Parathyroid adenoma (tissue), 2 donors: ENCODE data around the gene RIN3.

Experiments
- H2AFZ ChIP-seq: fragments of 300-600 bp; sonication (generic); one replicate; pipeline ENCODE4 v1.7.0; 2017; ENCODE audit warnings: antibody characterized with exemption, mild to moderate bottlenecking
- H3K27ac ChIP-seq: fragments of 300-600 bp; sonication (generic); one replicate; pipeline ENCODE4 v1.7.0; 2017
- H3K27me3 ChIP-seq: fragments of 300-600 bp; sonication (generic); one replicate; pipeline ENCODE4 v1.7.0; 2017; ENCODE audit warnings: low read length; ENCODE audit not compliant: control insufficient read depth, insufficient read depth
- H3K36me3 ChIP-seq: fragments of 300-600 bp; sonication (generic); one replicate; pipeline ENCODE4 v1.7.0; 2017; ENCODE audit warnings: low read length; ENCODE audit not compliant: control insufficient read depth, insufficient read depth
- H3K4me1 ChIP-seq: fragments of 300-600 bp; sonication (generic); one replicate; pipeline ENCODE4 v1.7.0; 2017; ENCODE audit warnings: control low read depth
- H3K4me2 ChIP-seq: fragments of 300-600 bp; sonication (generic); one replicate; pipeline ENCODE4 v1.7.0; 2017; ENCODE audit warnings: low read length
- H3K4me3 ChIP-seq: fragments of 300-600 bp; sonication (generic); one replicate; pipeline ENCODE4 v1.7.0; 2017; ENCODE audit warnings: low read depth, low read length
- H3K79me2 ChIP-seq: fragments of 300-600 bp; sonication (generic); one replicate; pipeline ENCODE4 v1.7.0; 2017; ENCODE audit warnings: control low read depth
- H3K9ac ChIP-seq: fragments of 300-600 bp; sonication (generic); one replicate; pipeline ENCODE4 v1.7.0; 2017; ENCODE audit warnings: mild to moderate bottlenecking
- H3K9me3 ChIP-seq: fragments of 300-600 bp; sonication (generic); one replicate; pipeline ENCODE4 v1.7.0; 2017; ENCODE audit warnings: low read length; ENCODE audit not compliant: control insufficient read depth
- TF ChIP-seq, protein P1 (sequence below): fragments of 300-600 bp; sonication (generic); IDR thresholded peaks from one replicate; pipeline ENCODE4 v1.7.0; 2017; ENCODE audit warnings: antibody characterized with exemption, mild to moderate bottlenecking
- donor health status: primary hyperparathyroidism.

Gene RIN3

GRCh38 chr14:92466059-92466458 lies 47.5 kb upstream of the RIN3 start:
- Histone ChIP-seq H3K4me1 (no peaks in the 10 kb centered on the region), H3K9ac (no peak overlapping the region), H3K79me2 (no peaks in the 10 kb centered on the region), H3K9me3 (no peaks in the 10 kb centered on the region), H3K27me3 (no peaks in the 10 kb centered on the region), H3K27ac (no peak overlapping the region), H3K4me3 (no peak overlapping the region), H2AFZ (no peak overlapping the region), H3K4me2 (no peak overlapping the region), H3K36me3 (no peaks in the 10 kb centered on the region)
- TF ChIP-seq, protein P1, sequence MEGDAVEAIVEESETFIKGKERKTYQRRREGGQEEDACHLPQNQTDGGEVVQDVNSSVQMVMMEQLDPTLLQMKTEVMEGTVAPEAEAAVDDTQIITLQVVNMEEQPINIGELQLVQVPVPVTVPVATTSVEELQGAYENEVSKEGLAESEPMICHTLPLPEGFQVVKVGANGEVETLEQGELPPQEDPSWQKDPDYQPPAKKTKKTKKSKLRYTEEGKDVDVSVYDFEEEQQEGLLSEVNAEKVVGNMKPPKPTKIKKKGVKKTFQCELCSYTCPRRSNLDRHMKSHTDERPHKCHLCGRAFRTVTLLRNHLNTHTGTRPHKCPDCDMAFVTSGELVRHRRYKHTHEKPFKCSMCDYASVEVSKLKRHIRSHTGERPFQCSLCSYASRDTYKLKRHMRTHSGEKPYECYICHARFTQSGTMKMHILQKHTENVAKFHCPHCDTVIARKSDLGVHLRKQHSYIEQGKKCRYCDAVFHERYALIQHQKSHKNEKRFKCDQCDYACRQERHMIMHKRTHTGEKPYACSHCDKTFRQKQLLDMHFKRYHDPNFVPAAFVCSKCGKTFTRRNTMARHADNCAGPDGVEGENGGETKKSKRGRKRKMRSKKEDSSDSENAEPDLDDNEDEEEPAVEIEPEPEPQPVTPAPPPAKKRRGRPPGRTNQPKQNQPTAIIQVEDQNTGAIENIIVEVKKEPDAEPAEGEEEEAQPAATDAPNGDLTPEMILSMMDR: no peak

GRCh38 chr14:92469515-92469914 lies 44.1 kb upstream of the RIN3 start:
- TF ChIP-seq, protein P1: no peak
- no peaks in the 10 kb centered on the region for H3K36me3 ChIP-seq
- H3K9ac ChIP-seq: no peak overlapping the region
- H3K4me3 ChIP-seq: no peak overlapping the region
- H3K4me1 ChIP-seq: peaks cover 16% of the 10 kb centered on the region
- H2AFZ ChIP-seq: no peak overlapping the region
- no peaks in the 10 kb centered on the region for H3K27me3 ChIP-seq
- H3K9me3 ChIP-seq: no peaks in the 10 kb centered on the region
- no peak overlapping the region for H3K27ac ChIP-seq
- H3K79me2 ChIP-seq: no peaks in the 10 kb centered on the region
- H3K4me2 ChIP-seq: no peak overlapping the region

- Histone ChIP-seq H3K4me1 (peaks cover 18% of the 10 kb centered on the region), H3K9me3 (no peaks in the 10 kb centered on the region), H3K36me3 (no peaks in the 10 kb centered on the region), H3K4me2 (no peak overlapping the region), H3K27me3 (no peaks in the 10 kb centered on the region), H3K4me3 (no peak overlapping the region), H3K79me2 (no peaks in the 10 kb centered on the region), H3K9ac (no peak overlapping the region), H3K27ac (no peak overlapping the region), H2AFZ (no peak overlapping the region)
- TF ChIP-seq, protein P1: no peak
These were observed 43.4 kb upstream of the RIN3 start for GRCh38 chr14:92470215-92470614.

DNA sequence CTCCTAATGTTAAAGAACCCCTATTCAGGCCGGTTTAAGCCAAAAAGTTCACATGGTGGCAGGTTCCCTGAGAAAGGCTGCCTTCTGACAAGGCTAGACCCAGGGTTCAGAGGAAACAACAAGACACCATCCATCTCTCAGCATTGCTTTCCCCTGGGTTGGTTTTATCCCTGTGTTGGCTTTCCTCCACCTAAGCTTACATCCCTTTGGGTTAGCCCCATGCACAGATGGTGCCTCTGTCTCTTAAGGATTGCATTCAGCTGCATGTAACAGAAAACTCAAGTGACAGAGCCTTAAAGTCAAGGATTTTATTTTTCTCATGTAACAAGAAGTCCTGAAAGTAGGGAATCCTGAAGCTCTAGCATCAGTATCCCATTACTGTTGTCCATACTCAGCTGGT lies 42.8 kb upstream of the RIN3 start:
- no peaks in the 10 kb centered on the region for H3K79me2 ChIP-seq
- no peaks in the 10 kb centered on the region for H3K36me3 ChIP-seq
- H3K4me3 ChIP-seq: no peak overlapping the region
- H3K4me1 ChIP-seq: peaks cover 22% of the 10 kb centered on the region
- no peak overlapping the region for H3K27ac ChIP-seq
- H3K9ac ChIP-seq: no peak overlapping the region
- H3K27me3 ChIP-seq: no peaks in the 10 kb centered on the region
- H3K4me2 ChIP-seq: no peak overlapping the region
- TF ChIP-seq, protein P1: no peak
- no peaks in the 10 kb centered on the region for H3K9me3 ChIP-seq
- H2AFZ ChIP-seq: no peak overlapping the region

- H3K4me3 ChIP-seq: no peak overlapping the region
- no peaks in the 10 kb centered on the region for H3K79me2 ChIP-seq
- H3K27ac ChIP-seq: no peak overlapping the region
- H3K9ac ChIP-seq: no peak overlapping the region
- H3K27me3 ChIP-seq: no peaks in the 10 kb centered on the region
- TF ChIP-seq, protein P1: no peak
- H3K36me3 ChIP-seq: no peaks in the 10 kb centered on the region
- no peak overlapping the region for H3K4me2 ChIP-seq
- peaks cover 22% of the 10 kb centered on the region for H3K4me1 ChIP-seq
- no peak overlapping the region for H2AFZ ChIP-seq
- no peaks in the 10 kb centered on the region for H3K9me3 ChIP-seq
These were observed 41.7 kb upstream of the RIN3 start for GRCh38 chr14:92471919-92472318.
